K562 (cell line): ENCODE data around the gene SOD1. TPM values are rescaled to one million over a fixed set of nuclear protein-coding genes. Genes with fewer than 3 reads are reported as not detected.

Experiments
- ATAC-seq: fragments of 200-7000 bp; cut with Tn5 transposase; 3 replicates; pipeline ENCODE4 v1.9.1; 2020; ENCODE audit warnings: moderate library complexity
- BruUV-seq: library from RNA; stranded (reverse); fragments of 400-500 nt; replicated peaks from 2 replicates; lab custom pipeline; 2021; lab: Mats Ljungman, UMichigan
- CTCF ChIA-PET: fragments of 300-600 bp; formaldehyde crosslinking; extraction: SDS; loops from one replicate; lab custom pipeline; 2021; ENCODE audit warnings: low intra/inter-chr PET ratio; lab: Yijun Ruan, JAX
- POLR2A ChIA-PET: fragments of 300-600, 350-650 bp; sonication (Branson Sonifier 250); formaldehyde crosslinking; extraction: SDS; loops from one replicate; lab custom pipeline; 2021; ENCODE audit warnings: antibody characterized with exemption, inconsistent platforms; lab: Yijun Ruan, JAX
- DNase-seq, 4 experiments: peaks; one replicate each; pipeline versions ENCODE4 v3.0.0 to v3.0.0-alpha.2; 2011 to 2018; ENCODE audit warnings: low spot score in 3 of 4, mixed read lengths in 3 of 4; ENCODE audit errors: extremely low read depth in 1 of 4
- FAIRE-seq: peaks from 2 replicates; lab custom pipeline; 2011; peaks lifted over from hg19 to GRCh38; lab: Jason Lieb, UNC
- H2AFZ ChIP-seq: 2 replicates; pipeline ENCODE4 v1.6.0; 2011; ENCODE audit warnings: low read depth, low read length, control low read depth, inconsistent platforms
- H3K27ac ChIP-seq: fragments of 200-600 bp; 3 replicates; pipeline ENCODE4 v1.8.0; 2011; ENCODE audit warnings: low read depth, mild to moderate bottlenecking, control low read depth, inconsistent platforms, low read length, moderate library complexity, mixed read lengths; ENCODE audit errors: extremely low read depth
- H3K27me3 ChIP-seq, 2 experiments: fragments of 300-600 bp in 1 of 2; 2 replicates in 1 of 2; 3 replicates in 1 of 2; pipeline versions ENCODE4 v1.6.0 to v1.8.0; 2011; ENCODE audit warnings: inconsistent platforms in 2 of 2, low read length in 2 of 2, mild to moderate bottlenecking in 1 of 2, mixed read lengths in 1 of 2, moderate library complexity in 1 of 2; ENCODE audit not compliant: control insufficient read depth in 2 of 2, insufficient read depth in 2 of 2
- H3K36me3 ChIP-seq: fragments of 300-600 bp; 3 replicates; pipeline ENCODE4 v1.8.0; 2011; ENCODE audit warnings: mild to moderate bottlenecking, low read length, inconsistent platforms; ENCODE audit not compliant: control insufficient read depth, insufficient read depth
- H3K4me1 ChIP-seq, 2 experiments: fragments of 200-600 bp in 1 of 2; replicated peaks in 1 of 2; 2 replicates in 1 of 2; 3 replicates in 1 of 2; pipeline versions ENCODE4 v1.5.1 to v1.8.0; 2011; ENCODE audit warnings: inconsistent platforms in 2 of 2, low read length in 2 of 2, mild to moderate bottlenecking in 1 of 2, mixed read lengths in 1 of 2, moderate library complexity in 1 of 2; ENCODE audit not compliant: control insufficient read depth in 2 of 2, insufficient read depth in 2 of 2
- H3K4me2 ChIP-seq: 2 replicates; pipeline ENCODE4 v1.6.1; 2011; ENCODE audit warnings: low read length, control low read depth, inconsistent platforms, mixed read lengths; ENCODE audit not compliant: insufficient read depth
- H3K4me3 ChIP-seq: fragments of 200-600 bp; sonication (generic), shearing (Covaris generic); 2 replicates; pipeline ENCODE4 v1.5.1; 2016; ENCODE audit warnings: control low read depth, inconsistent platforms
- H3K79me2 ChIP-seq: fragments of 200-600 bp; 3 replicates; pipeline ENCODE4 v1.8.0; 2011; ENCODE audit warnings: low read length, inconsistent platforms; ENCODE audit not compliant: control insufficient read depth, insufficient read depth
- H3K9ac ChIP-seq, 2 experiments: 2 replicates each; pipeline versions ENCODE4 v1.6.0 to v1.6.1; 2011; ENCODE audit warnings: low read depth in 2 of 2, low read length in 2 of 2, control low read depth in 1 of 2, inconsistent platforms in 1 of 2, mild to moderate bottlenecking in 1 of 2, mixed read lengths in 1 of 2; ENCODE audit not compliant: insufficient read depth in 1 of 2
- H3K9me1 ChIP-seq: one replicate; pipeline ENCODE4 v1.6.0; 2011; ENCODE audit warnings: inconsistent platforms, mild to moderate bottlenecking, low read length, moderate library complexity; ENCODE audit not compliant: control insufficient read depth, insufficient read depth
- H3K9me3 ChIP-seq: replicated peaks from 2 replicates; pipeline ENCODE4 v1.5.1; 2011; ENCODE audit warnings: low read depth, low read length, inconsistent platforms; ENCODE audit not compliant: control insufficient read depth, insufficient read depth
- H4K20me1 ChIP-seq: replicated peaks from 2 replicates; pipeline ENCODE4 v1.6.1; 2011; ENCODE audit warnings: low read length, inconsistent platforms, mixed read lengths; ENCODE audit not compliant: control insufficient read depth, insufficient read depth
- ADNP ChIP-seq: fragments of 200-800 bp; sonication (Bioruptor generic); IDR thresholded peaks from 2 replicates; pipeline ENCODE4 v1.6.1; 2016; ENCODE audit warnings: missing genetic modification characterization, missing compliant biosample characterization
- BCOR ChIP-seq: fragments of 450-650 bp; IDR thresholded peaks from 2 replicates; pipeline ENCODE4 v1.6.1; 2016
- CHD4 ChIP-seq: fragments of 200-600 bp; sonication (generic); IDR thresholded peaks from 3 replicates; pipeline ENCODE4 v1.6.1; 2012; ENCODE audit warnings: low read depth, mild to moderate bottlenecking, mixed read lengths, low read length, inconsistent platforms; ENCODE audit not compliant: insufficient read depth, insufficient replicate concordance, poor library complexity, severe bottlenecking
- NR2F6 ChIP-seq: fragments of 450-650 bp; formaldehyde crosslinking; IDR thresholded peaks from 2 replicates; pipeline ENCODE4 v1.4.0; 2020; ENCODE audit warnings: mild to moderate bottlenecking
- RBM25 ChIP-seq: fragments of 200-400 bp; formaldehyde crosslinking; IDR thresholded peaks from 2 replicates; pipeline ENCODE4 v1.6.1; 2018; ENCODE audit warnings: low read length, low read depth, moderate library complexity; ENCODE audit not compliant: severe bottlenecking
- RCOR1 ChIP-seq, 2 experiments: IDR thresholded peaks; 2 replicates each; pipeline ENCODE4 v1.6.1; 2012; ENCODE audit warnings: low read depth in 2 of 2, low read length in 2 of 2, borderline replicate concordance in 1 of 2, improper control_type of control experiment in 1 of 2
- WGBS: fragments of 100-300 bp; shearing (Covaris generic); methylation state at CpG from one replicate; pipeline ENCODE4 v1.1.6; 2016; ENCODE audit warnings: low coverage, mixed read lengths; ENCODE audit not compliant: insufficient coverage; ENCODE audit errors: missing lambda C conversion rate; 5-methylcytosine and 5-hydroxymethylcytosine counted together
- in situ Hi-C: fragments of 300-500 bp; cut with MboI; formaldehyde crosslinking; loops from 4 replicates; pipeline ENCODE4 v1.15.0; 2018; ENCODE audit warnings: inconsistent platforms, mixed read lengths
- intact Hi-C: fragments of 100-400 bp; cut with micrococcal nuclease; formaldehyde crosslinking; loops from 2 replicates; pipeline ENCODE4 v1.14.2; 2022
- polyA plus RNA-seq, 8 experiments: library from polyadenylated mRNA; depleted of rRNA in 4 of 8; stranded (reverse) in 5 of 8; unstranded in 3 of 8; fragments of >200 nt; fragmentation: Nextera tagmentation in 2 of 8; fragmentation: Illumina TruSeq in 1 of 8; extraction: Ambion mirVana in 2 of 8; extraction: Trizol in 1 of 8; gene quantifications; 2 replicates each; pipeline versions ENCODE4 v1.2.1 to v1.2.3, GENCODE V29; 2011 to 2014; ENCODE audit warnings: inconsistent platforms in 1 of 8, missing spikeins in 1 of 8
- total RNA-seq, 7 experiments: library from RNA; depleted of rRNA in 6 of 7; stranded (reverse); fragments of >200 nt in 6 of 7; fragmentation: Illumina TruSeq in 2 of 7; extraction: Trizol in 2 of 7; gene quantifications; 2 replicates each; pipeline versions ENCODE4 v1.2.1 to v1.2.3, GENCODE V29; 2011 to 2021; ENCODE audit warnings: low replicate concordance in 1 of 7
- TF ChIP-seq, protein P1 (sequence below): fragments of 250-450 bp; sonication (Bioruptor Pico); IDR thresholded peaks from 2 replicates; pipeline ENCODE4 v1.8.0; 2022; ENCODE audit warnings: inconsistent platforms, mild to moderate bottlenecking, moderate library complexity, borderline replicate concordance

Gene SOD1
- total and polyA plus RNA-seq, 9 of the 15 experiments (the other 6 are each of a cell fraction or from before 2014, with no cell fraction given) = 452 to 1,409 (median 633) TPM

DNA sequence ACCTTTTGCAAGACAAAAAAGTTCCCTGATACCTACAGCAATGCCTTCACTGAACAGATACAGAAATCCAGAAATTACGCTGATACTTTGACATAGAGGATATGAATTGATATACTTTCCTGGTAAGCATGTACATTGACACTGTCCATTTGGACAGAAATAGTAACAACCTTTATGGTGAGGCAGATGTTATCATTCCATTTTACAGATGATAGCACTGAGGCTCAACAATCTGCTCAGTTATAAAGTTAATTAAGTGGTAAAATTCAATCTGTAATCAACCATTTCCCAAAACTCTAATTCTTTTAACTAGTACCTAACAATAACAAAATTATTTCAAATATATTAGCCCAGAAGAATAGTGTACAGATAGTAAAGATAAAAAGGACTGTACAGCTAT lies 51.8 kb downstream of the SOD1 start:
- Histone ChIP-seq H3K4me1 (peaks cover 3 to 46% of the 10 kb centered on the region in 2 experiments), H3K4me3 (no peak overlapping the region), H4K20me1 (peaks cover 29% of the 10 kb centered on the region), H3K27me3 (no peaks in the 10 kb centered on the region), H2AFZ (no peak overlapping the region), H3K9me3 (no peaks in the 10 kb centered on the region), H3K36me3 (peaks cover 22% of the 10 kb centered on the region), H3K27ac (no peak overlapping the region), H3K9ac (no peak overlapping the region), H3K79me2 (peaks cover 100% of the 10 kb centered on the region), H3K9me1 (no peaks in the 10 kb centered on the region), H3K4me2 (no peak overlapping the region)
- ChIA-PET POLR2A (interaction anchor here (1.2 kb wide), 1 partner anchor 11 kb away, joined by 3 read pairs; no protein-coding TSS in a partner anchor), CTCF (no interaction called here)
- intact Hi-C loops (no loop called here), in situ Hi-C loops (no loop called here)
- 81% methylated on average over 1 of the region's 1 CpG for WGBS
- DNase-seq (no peak), FAIRE-seq (no peak), ATAC-seq (no peak)
- no TSS peak for BruUV-seq
- TF ChIP-seq RCOR1 (IDR thresholded peaks at IDR 0.05; ENCODE audit: borderline replicate concordance in 1 of 2, low read depth in 2 of 2, low read length in 2 of 2) (peak in 1 of 2 experiments; percentile 42; a peak in 2 of 4 replicates), CHD4 (peak; percentile 35), RBM25 (peak; percentile 83), NR2F6 (CRISPR knock-in tag) (no peak), ADNP (peak; percentile 81), BCOR (peak; percentile 53; the same call in 1 of the 2 replicates)
- TF ChIP-seq, protein P1, sequence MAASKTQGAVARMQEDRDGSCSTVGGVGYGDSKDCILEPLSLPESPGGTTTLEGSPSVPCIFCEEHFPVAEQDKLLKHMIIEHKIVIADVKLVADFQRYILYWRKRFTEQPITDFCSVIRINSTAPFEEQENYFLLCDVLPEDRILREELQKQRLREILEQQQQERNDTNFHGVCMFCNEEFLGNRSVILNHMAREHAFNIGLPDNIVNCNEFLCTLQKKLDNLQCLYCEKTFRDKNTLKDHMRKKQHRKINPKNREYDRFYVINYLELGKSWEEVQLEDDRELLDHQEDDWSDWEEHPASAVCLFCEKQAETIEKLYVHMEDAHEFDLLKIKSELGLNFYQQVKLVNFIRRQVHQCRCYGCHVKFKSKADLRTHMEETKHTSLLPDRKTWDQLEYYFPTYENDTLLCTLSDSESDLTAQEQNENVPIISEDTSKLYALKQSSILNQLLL (CRISPR knock-in tag) = no peak
